GM12892 (cell line): Measurements from ENCODE around the gene FN1.
"Not testable (repeated sequence)": the region's sequence is repeated elsewhere in the genome, so short reads cannot be mapped to it uniquely, and the experiment has no call there.

Source experiments
- DNase-seq: peaks from one replicate; pipeline ENCODE4 v3.0.0; 2011; ENCODE audit not compliant: insufficient read length
- FAIRE-seq: peaks from 2 replicates; lab custom pipeline; 2011; peaks lifted over from hg19 to GRCh38; lab: Jason Lieb, UNC
- POLR2A ChIP-seq: IDR thresholded peaks from 2 replicates; pipeline ENCODE4 v1.6.1; 2011; ENCODE audit warnings: low read depth, low read length, control low read depth
- POLR2AphosphoS5 ChIP-seq: IDR thresholded peaks from 2 replicates; pipeline ENCODE4 v1.6.1; 2011; ENCODE audit warnings: low read depth, low read length, control low read depth
- TAF1 ChIP-seq: IDR thresholded peaks from 2 replicates; pipeline ENCODE4 v1.6.1; 2011; ENCODE audit warnings: low read depth, mild to moderate bottlenecking, control low read depth, low read length, borderline replicate concordance

FN1 gene

DNA sequence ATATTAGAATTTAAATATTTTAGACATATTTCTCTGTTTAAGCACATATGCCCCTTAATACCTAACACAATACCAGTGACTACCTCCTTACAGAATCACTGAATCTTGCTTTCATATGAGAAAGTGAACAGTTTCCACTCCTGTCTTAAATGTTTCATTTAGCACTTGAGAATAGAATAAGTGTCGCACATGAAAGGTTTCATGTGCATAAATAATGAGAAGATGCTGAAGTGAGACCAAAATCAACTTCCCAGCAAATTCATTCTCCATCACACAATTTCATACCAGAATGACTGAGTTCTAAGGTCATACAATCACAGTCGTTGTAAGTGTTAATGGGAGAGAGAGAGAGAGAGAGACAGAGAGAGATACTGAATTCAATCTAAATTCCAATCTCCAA is 72.8 kb downstream of the FN1 start:
- TF ChIP-seq POLR2A (no peak), POLR2AphosphoS5 (no peak), TAF1 (no peak)
- DNase-seq (no peak), FAIRE-seq (peak; percentile 74)

- FAIRE-seq, result no peak
- no peak for TF ChIP-seq POLR2AphosphoS5
- TF ChIP-seq TAF1, result no peak
- TF ChIP-seq POLR2A, result no peak
- no peak for DNase-seq
Measured at GRCh38 chr2:215362562-215362904, 73.3 kb downstream of the FN1 start.

- DNase-seq (no peak), FAIRE-seq (no peak)
- no peak for TF ChIP-seq POLR2AphosphoS5
- TF ChIP-seq POLR2A, result no peak
- no peak for TF ChIP-seq TAF1
Measured at GRCh38 chr2:215361876-215362561, 73.8 kb downstream of the FN1 start.

GRCh38 chr2:215361211-215361875 is 74.5 kb downstream of the FN1 start:
- TF ChIP-seq TAF1 (no peak), POLR2A (no peak), POLR2AphosphoS5 (no peak)
- FAIRE-seq (no peak), DNase-seq (no peak)

DNA sequence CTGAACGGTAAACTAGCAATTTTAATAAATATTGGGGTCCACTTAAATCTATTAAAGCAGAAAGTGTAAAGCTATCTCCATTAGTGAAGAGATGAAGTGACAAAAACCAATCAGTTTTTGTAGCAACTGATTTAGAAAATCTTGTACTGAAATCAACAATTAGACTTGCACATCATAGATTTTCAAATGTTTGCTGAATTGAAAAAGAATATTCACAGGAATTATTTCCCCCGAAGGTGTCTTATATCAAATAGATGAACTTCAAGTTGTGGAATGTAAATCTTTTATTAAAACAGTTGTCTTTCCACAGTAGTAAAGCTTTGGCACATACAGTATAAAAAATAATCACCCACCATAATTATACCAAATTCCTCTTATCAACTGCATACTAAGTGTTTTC is 75.3 kb downstream of the FN1 start:
- no peak for DNase-seq
- no peak for FAIRE-seq
- TF ChIP-seq TAF1, result no peak
- no peak for TF ChIP-seq POLR2A
- no peak for TF ChIP-seq POLR2AphosphoS5

DNA sequence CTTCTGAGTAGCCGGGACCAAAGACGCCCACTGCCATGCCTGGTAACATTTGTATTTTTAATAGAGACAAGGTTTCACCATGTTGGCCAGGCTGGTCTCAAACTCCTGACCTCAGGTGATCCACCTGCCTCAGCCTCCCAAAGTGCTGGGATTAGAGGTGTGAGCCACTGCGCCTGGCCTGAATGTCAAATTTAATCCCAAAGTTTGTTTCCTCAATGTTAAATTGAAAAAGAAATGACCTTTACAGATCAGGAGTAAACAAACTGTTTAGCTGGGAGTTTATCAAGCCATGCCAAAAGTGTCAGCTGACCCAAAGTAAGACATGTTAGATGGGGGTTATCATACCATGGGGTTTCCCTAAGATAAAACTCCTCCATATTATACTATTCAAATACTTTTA is 75.8 kb downstream of the FN1 start:
- DNase-seq, FAIRE-seq: not testable (repeated sequence)

DNA sequence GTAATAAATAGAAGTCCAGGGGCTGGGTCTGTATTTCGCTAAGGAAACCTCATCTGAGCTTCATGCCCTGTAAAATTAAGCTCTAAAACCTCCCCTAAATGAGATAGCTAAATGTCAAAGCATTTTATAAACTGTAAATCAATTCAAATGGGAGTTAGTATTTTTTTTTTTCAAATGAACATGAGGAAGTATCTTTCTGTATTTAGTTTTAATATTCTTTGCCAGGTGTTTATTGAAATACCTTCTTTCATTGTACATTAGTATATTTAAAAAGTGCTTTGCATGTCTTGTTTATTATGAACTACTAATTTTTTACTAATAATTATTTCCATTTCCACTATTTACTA is 76.3 kb downstream of the FN1 start:
- DNase-seq (no peak), FAIRE-seq (no peak)
- TF ChIP-seq POLR2AphosphoS5 (no peak), POLR2A (no peak), TAF1 (no peak)

DNA sequence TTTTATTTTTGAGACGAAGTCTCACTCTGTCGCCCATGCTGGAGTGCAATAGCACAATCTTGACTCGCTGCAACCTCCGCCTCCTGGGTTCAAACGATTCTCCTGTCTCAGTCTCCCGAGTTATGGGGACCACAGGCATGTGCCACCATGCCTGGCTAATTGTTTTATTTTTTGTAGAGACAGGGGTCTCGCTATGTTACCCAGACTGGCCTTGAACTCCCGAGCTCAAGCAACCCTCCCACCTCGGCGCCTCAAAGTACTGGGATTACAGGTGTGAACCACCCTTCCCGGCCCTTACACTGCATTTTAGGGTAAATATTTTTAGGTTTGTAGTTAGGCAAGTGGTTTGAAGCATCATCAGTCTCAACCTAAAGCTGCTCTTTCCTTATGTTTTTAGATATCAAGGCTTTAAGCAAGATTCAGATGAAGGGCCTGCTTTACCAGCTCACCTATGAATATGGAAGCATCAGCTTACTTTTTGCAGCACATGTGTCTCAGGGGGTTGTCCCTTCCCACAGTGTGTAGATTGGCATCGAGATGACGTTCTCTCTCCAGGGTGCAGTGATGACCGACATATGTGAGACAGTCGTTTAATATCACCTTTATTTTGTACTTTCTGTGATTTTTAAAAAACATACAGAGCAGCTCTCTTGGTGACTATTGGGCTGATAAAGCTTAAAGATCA is 76.8 kb downstream of the FN1 start:
- no peak for DNase-seq
- no peak for TF ChIP-seq POLR2AphosphoS5
- no peak for TF ChIP-seq POLR2A
- no peak for TF ChIP-seq TAF1
- peak; percentile 40 for FAIRE-seq

DNA sequence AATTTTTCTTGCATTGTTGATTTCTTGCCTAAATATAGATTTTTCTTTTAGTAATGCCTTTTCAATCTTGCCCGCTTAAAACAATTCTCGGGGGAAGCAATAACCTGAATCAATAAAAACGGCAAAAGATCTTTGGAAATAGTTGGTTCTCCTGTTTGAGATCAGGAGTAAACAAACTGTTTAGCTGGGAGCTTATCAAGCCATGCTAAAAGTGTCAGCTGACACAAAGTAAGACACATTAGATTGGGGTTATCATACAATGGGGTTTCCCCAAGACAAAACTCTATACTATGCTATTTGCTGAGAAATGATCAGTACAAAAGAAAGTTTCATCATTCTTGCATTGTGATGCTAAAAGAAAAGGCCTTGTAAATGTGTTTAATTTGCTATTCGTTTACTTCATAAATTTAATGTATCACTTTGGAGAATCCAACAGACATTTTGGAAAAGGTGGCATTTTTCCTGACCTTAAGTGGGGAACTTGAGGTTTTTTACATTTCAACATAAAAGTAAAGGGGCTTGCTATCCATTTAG is 77.5 kb downstream of the FN1 start:
- TF ChIP-seq POLR2AphosphoS5 (no peak), TAF1 (no peak)
- DNase-seq, result no peak
- FAIRE-seq, result no peak

- TF ChIP-seq POLR2AphosphoS5, result no peak
- TF ChIP-seq POLR2A, result no peak
- no peak for TF ChIP-seq TAF1
- FAIRE-seq (no peak), DNase-seq (no peak)
Measured at GRCh38 chr2:215357660-215358059, 78.2 kb downstream of the FN1 start.

DNA sequence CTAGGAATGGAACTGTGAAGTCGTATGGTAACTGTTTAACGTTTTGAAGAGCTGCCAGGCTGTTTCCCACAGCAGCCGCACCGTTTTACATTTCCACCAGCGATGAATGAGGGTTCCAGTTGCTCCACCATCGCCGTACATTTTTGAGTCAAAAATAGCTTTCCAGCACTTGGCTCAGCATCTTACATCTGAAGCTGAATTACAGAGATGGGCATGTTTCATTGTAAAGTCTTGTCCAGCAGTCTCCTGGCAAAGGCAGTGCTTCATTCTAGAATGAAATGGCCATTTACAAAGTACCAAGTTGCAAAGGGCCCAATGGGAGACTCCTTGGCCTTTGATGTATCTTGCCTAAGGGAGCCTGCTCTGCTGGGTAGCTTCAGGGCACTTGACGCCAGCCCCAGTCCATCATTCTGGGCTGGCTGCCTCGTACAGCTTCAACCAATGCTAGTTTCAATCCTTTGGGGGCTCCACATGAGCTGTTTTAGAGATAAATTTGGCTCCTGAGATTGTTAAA is 78.9 kb downstream of the FN1 start:
- DNase-seq (no peak), FAIRE-seq (no peak)
- TF ChIP-seq POLR2A (no peak), POLR2AphosphoS5 (no peak), TAF1 (no peak)

- TF ChIP-seq POLR2AphosphoS5 (no peak), TAF1 (no peak), POLR2A (no peak)
- DNase-seq (no peak), FAIRE-seq (no peak)
Measured at GRCh38 chr2:215356334-215356947, 79.4 kb downstream of the FN1 start.
